ENCODE measurements around the gene OR7D4.

DNA sequence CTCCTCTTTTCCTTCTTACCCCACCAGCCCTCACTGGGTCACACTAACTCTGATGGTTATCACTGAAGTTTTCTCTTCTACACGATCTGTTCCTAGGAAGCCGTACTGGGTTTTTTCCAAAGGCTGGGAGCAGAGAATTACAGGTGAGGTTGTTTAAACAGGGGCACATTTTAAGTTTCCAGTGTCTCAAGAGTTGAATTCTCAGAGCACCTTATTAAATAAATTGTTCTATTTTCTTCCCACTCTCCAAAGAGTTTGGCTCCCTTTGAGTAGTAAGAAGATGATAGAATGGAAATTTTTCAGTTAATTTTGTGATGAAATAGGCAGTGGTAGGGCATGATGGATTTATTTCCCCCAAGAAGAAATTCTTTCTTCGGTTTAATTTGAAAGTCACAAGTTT is at the start of gene OR7D4:
- TF ChIP-seq RAD21 (conservative IDR thresholded peaks at IDR 0.05 in 1 of 2, IDR thresholded peaks at IDR 0.05 in 1 of 2), result no peak
- TF ChIP-seq, protein P1, sequence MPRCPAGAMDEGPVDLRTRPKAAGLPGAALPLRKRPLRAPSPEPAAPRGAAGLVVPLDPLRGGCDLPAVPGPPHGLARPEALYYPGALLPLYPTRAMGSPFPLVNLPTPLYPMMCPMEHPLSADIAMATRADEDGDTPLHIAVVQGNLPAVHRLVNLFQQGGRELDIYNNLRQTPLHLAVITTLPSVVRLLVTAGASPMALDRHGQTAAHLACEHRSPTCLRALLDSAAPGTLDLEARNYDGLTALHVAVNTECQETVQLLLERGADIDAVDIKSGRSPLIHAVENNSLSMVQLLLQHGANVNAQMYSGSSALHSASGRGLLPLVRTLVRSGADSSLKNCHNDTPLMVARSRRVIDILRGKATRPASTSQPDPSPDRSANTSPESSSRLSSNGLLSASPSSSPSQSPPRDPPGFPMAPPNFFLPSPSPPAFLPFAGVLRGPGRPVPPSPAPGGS (IDR thresholded peaks at IDR 0.05), result no peak
- TF ChIP-seq, protein P2, sequence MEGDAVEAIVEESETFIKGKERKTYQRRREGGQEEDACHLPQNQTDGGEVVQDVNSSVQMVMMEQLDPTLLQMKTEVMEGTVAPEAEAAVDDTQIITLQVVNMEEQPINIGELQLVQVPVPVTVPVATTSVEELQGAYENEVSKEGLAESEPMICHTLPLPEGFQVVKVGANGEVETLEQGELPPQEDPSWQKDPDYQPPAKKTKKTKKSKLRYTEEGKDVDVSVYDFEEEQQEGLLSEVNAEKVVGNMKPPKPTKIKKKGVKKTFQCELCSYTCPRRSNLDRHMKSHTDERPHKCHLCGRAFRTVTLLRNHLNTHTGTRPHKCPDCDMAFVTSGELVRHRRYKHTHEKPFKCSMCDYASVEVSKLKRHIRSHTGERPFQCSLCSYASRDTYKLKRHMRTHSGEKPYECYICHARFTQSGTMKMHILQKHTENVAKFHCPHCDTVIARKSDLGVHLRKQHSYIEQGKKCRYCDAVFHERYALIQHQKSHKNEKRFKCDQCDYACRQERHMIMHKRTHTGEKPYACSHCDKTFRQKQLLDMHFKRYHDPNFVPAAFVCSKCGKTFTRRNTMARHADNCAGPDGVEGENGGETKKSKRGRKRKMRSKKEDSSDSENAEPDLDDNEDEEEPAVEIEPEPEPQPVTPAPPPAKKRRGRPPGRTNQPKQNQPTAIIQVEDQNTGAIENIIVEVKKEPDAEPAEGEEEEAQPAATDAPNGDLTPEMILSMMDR (IDR thresholded peaks at IDR 0.05), result no peak
